Caco-2 (cell line): ENCODE results near the gene ST6GALNAC3. TPM values are rescaled to one million over a fixed set of nuclear protein-coding genes. Genes with fewer than 3 reads are reported as not detected.

Experiments
- BruUV-seq: library from RNA; stranded (reverse); fragments of 400-500 nt; replicated peaks from 2 replicates; lab custom pipeline; 2021; lab: Mats Ljungman, UMichigan
- CTCF ChIA-PET: fragments of 300-600 bp; sonication (Branson Sonifier 250); formaldehyde crosslinking; loops from one replicate; lab custom pipeline; 2022; ENCODE audit warnings: antibody characterized with exemption; lab: Charles Lee
- POLR2A ChIA-PET: fragments of 300-600 bp; sonication (Branson Sonifier 250); formaldehyde crosslinking; loops from one replicate; lab custom pipeline; 2022; ENCODE audit warnings: antibody characterized with exemption; lab: Charles Lee
- DNase-seq, 2 experiments: peaks; one replicate each; pipeline versions ENCODE4 v3.0.0 to v3.0.0-alpha.2; 2020 to 2022
- H3K27me3 ChIP-seq: replicated peaks from 2 replicates; pipeline ENCODE4 v1.6.0; 2011; ENCODE audit warnings: low read length; ENCODE audit not compliant: control insufficient read depth, insufficient read depth
- H3K36me3 ChIP-seq: 2 replicates; pipeline ENCODE4 v1.5.1; 2011; ENCODE audit warnings: low read length; ENCODE audit not compliant: control insufficient read depth, insufficient read depth
- H3K4me1 ChIP-seq: fragments of 250-450 bp; sonication (Bioruptor Pico); 2 replicates; pipeline ENCODE4 v1.5.1; 2020; ENCODE audit warnings: mild to moderate bottlenecking
- H3K4me3 ChIP-seq: 2 replicates; pipeline ENCODE4 v1.5.1; 2011; ENCODE audit warnings: low read depth, mild to moderate bottlenecking, control low read depth, low read length
- H3K9me3 ChIP-seq: fragments of 250-450 bp; sonication (Bioruptor Pico); 2 replicates; pipeline ENCODE4 v1.5.1; 2020; ENCODE audit warnings: mild to moderate bottlenecking, moderate library complexity
- H3K27ac Mint-ChIP-seq: one replicate; pipeline ENCODE4 v1.8.0; 2022; ENCODE audit warnings: mixed read lengths; ENCODE audit not compliant: unreplicated experiment
- H3K27me3 Mint-ChIP-seq: one replicate; pipeline ENCODE4 v1.8.0; 2022; ENCODE audit warnings: mixed read lengths; ENCODE audit not compliant: insufficient read depth, unreplicated experiment
- H3K36me3 Mint-ChIP-seq: one replicate; pipeline ENCODE4 v1.8.0; 2022; ENCODE audit warnings: mild to moderate bottlenecking, mixed read lengths; ENCODE audit not compliant: insufficient read depth, unreplicated experiment
- H3K4me1 Mint-ChIP-seq: one replicate; pipeline ENCODE4 v1.8.0; 2022; ENCODE audit warnings: low read depth, mixed read lengths; ENCODE audit not compliant: unreplicated experiment
- H3K4me3 Mint-ChIP-seq: one replicate; pipeline ENCODE4 v1.8.0; 2022; ENCODE audit warnings: mild to moderate bottlenecking, moderate library complexity, mixed read lengths; ENCODE audit not compliant: unreplicated experiment
- H3K9me3 Mint-ChIP-seq: one replicate; pipeline ENCODE4 v1.8.0; 2022; ENCODE audit warnings: mixed read lengths; ENCODE audit not compliant: unreplicated experiment
- intact Hi-C: fragments of 100-400 bp; cut with micrococcal nuclease; formaldehyde crosslinking; loops from one replicate; pipeline ENCODE4 v1.10.0; 2022; ENCODE audit not compliant: unreplicated experiment
- total RNA-seq: library from RNA; stranded (reverse); gene quantifications from 2 replicates; pipeline ENCODE4 v1.2.3, GENCODE V29; 2022
- TF ChIP-seq, protein P1 (sequence below), 2 experiments: fragments of 200-600 bp in 1 of 2; IDR thresholded peaks; 1 replicate in 1 of 2; 2 replicates in 1 of 2; pipeline versions ENCODE4 v1.5.1 to v1.8.0; 2011 to 2022; ENCODE audit warnings: antibody characterized with exemption in 1 of 2, control low read depth in 1 of 2, inconsistent platforms in 1 of 2, low read depth in 1 of 2, low read length in 1 of 2, mild to moderate bottlenecking in 1 of 2, moderate library complexity in 1 of 2; ENCODE audit not compliant: insufficient read depth in 1 of 2, severe bottlenecking in 1 of 2, unreplicated experiment in 1 of 2

The ST6GALNAC3 gene
- total RNA-seq, 1 experiment from 2014 or later = 16.0 TPM

- Histone ChIP-seq H3K4me3 (no peak overlapping the region), H3K9me3 (no peaks in the 10 kb centered on the region), H3K4me1 (peaks cover 52% of the 10 kb centered on the region), H3K27me3 (no peaks in the 10 kb centered on the region), H3K36me3 (no peaks in the 10 kb centered on the region)
- DNase-seq = no peak
- intact Hi-C loops = no loop called here
- Mint-ChIP-seq H3K9me3 (no peaks in the 10 kb centered on the region), H3K4me3 (no peak overlapping the region), H3K27me3 (no peaks in the 10 kb centered on the region), H3K36me3 (no peaks in the 10 kb centered on the region), H3K4me1 (peaks cover 45% of the 10 kb centered on the region), H3K27ac (peak overlapping the region; percentile 69)
- no TSS peak for BruUV-seq
- CTCF ChIA-PET = no interaction called here
- POLR2A ChIA-PET = no interaction called here
- TF ChIP-seq, protein P1, sequence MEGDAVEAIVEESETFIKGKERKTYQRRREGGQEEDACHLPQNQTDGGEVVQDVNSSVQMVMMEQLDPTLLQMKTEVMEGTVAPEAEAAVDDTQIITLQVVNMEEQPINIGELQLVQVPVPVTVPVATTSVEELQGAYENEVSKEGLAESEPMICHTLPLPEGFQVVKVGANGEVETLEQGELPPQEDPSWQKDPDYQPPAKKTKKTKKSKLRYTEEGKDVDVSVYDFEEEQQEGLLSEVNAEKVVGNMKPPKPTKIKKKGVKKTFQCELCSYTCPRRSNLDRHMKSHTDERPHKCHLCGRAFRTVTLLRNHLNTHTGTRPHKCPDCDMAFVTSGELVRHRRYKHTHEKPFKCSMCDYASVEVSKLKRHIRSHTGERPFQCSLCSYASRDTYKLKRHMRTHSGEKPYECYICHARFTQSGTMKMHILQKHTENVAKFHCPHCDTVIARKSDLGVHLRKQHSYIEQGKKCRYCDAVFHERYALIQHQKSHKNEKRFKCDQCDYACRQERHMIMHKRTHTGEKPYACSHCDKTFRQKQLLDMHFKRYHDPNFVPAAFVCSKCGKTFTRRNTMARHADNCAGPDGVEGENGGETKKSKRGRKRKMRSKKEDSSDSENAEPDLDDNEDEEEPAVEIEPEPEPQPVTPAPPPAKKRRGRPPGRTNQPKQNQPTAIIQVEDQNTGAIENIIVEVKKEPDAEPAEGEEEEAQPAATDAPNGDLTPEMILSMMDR (IDR thresholded peaks at IDR 0.05; ENCODE audit: insufficient read depth in 1 of 2, low read depth in 1 of 2, low read length in 1 of 2, severe bottlenecking in 1 of 2, unreplicated experiment in 1 of 2) = no peak
These were observed 6.0 kb upstream of the ST6GALNAC3 start for GRCh38 chr1:76068542-76068941.

- H3K9me3 ChIP-seq = no peaks in the 10 kb centered on the region
- BruUV-seq = no TSS peak
- no peaks in the 10 kb centered on the region for H3K36me3 ChIP-seq
- intact Hi-C loops = no loop called here
- DNase-seq = no peak
- Mint-ChIP-seq H3K4me1 (peaks cover 40% of the 10 kb centered on the region), H3K27me3 (no peaks in the 10 kb centered on the region), H3K36me3 (no peaks in the 10 kb centered on the region), H3K9me3 (no peaks in the 10 kb centered on the region), H3K27ac (peak overlapping the region; percentile 69), H3K4me3 (no peak overlapping the region)
- CTCF ChIA-PET = no interaction called here
- TF ChIP-seq, protein P1 (IDR thresholded peaks at IDR 0.05; ENCODE audit: insufficient read depth in 1 of 2, low read depth in 1 of 2, low read length in 1 of 2, severe bottlenecking in 1 of 2, unreplicated experiment in 1 of 2) = no peak
- peaks cover 54% of the 10 kb centered on the region for H3K4me1 ChIP-seq
- POLR2A ChIA-PET = no interaction called here
- no peak overlapping the region for H3K4me3 ChIP-seq
- no peaks in the 10 kb centered on the region for H3K27me3 ChIP-seq
These were observed 5.5 kb upstream of the ST6GALNAC3 start for GRCh38 chr1:76068953-76069561.

DNA sequence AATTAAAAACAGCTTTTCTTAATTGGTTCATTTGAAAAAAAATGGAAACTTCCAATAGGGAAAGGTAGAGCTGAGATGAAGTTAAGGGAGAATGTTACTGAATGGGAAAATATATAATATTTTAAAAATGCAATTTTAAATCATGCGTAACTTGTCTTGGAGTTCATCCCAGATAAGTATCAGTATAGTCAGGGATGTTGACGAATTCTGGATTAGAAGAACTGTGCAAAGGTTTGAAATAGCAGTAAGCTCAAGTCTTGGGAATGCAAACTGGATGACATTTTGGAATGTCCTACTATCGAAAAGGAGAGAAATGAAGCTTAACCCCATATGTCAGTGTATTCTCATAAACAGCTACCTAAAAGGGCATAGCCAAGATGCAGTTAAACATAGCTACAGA lies 4.0 kb upstream of the ST6GALNAC3 start:
- intact Hi-C loops = no loop called here
- Histone ChIP-seq H3K9me3 (no peaks in the 10 kb centered on the region), H3K4me1 (peaks cover 47% of the 10 kb centered on the region), H3K36me3 (no peaks in the 10 kb centered on the region), H3K27me3 (no peaks in the 10 kb centered on the region), H3K4me3 (no peak overlapping the region)
- Mint-ChIP-seq H3K27ac (no peak overlapping the region), H3K4me3 (no peak overlapping the region), H3K9me3 (no peaks in the 10 kb centered on the region), H3K27me3 (no peaks in the 10 kb centered on the region), H3K4me1 (peaks cover 29% of the 10 kb centered on the region), H3K36me3 (no peaks in the 10 kb centered on the region)
- no peak for DNase-seq
- BruUV-seq = no TSS peak
- POLR2A ChIA-PET = no interaction called here
- CTCF ChIA-PET = no interaction called here
- TF ChIP-seq, protein P1 (IDR thresholded peaks at IDR 0.05; ENCODE audit: insufficient read depth in 1 of 2, low read depth in 1 of 2, low read length in 1 of 2, severe bottlenecking in 1 of 2, unreplicated experiment in 1 of 2) = no peak
